WTC11 (cell line): ENCODE results near the gene KY. TPM values are rescaled to one million over a fixed set of nuclear protein-coding genes. Genes with fewer than 3 reads are reported as not detected.

Experiments
- ATAC-seq: fragments of 200-7000 bp; cut with Tn5 transposase; 2 replicates; pipeline ENCODE4 v1.10.0; 2021; ENCODE audit warnings: mild to moderate bottlenecking, moderate library complexity
- CTCF ChIA-PET: fragments of 300-600 bp; sonication (Branson Sonifier 250); formaldehyde crosslinking; loops from one replicate; lab custom pipeline; 2021; ENCODE audit warnings: antibody characterized with exemption; lab: Charles Lee
- POLR2A ChIA-PET: fragments of 350-600 bp; sonication (Branson Sonifier 250); formaldehyde crosslinking; loops from one replicate; lab custom pipeline; 2021; ENCODE audit warnings: antibody characterized with exemption; lab: Charles Lee
- DNase-seq: peaks from one replicate; pipeline ENCODE4 v3.0.0; 2021; ENCODE audit warnings: low spot score
- H3K27ac Mint-ChIP-seq: 2 replicates; pipeline ENCODE4 v1.8.0; 2021; ENCODE audit warnings: mixed read lengths
- H3K27me3 Mint-ChIP-seq: 2 replicates; pipeline ENCODE4 v1.8.0; 2021; ENCODE audit warnings: low read depth, mild to moderate bottlenecking, moderate library complexity, mixed read lengths
- H3K36me3 Mint-ChIP-seq: 2 replicates; pipeline ENCODE4 v1.8.0; 2021; ENCODE audit warnings: mixed read lengths
- H3K4me1 Mint-ChIP-seq: 2 replicates; pipeline ENCODE4 v1.8.0; 2022; ENCODE audit warnings: mixed read lengths
- H3K4me3 Mint-ChIP-seq: 2 replicates; pipeline ENCODE4 v1.8.0; 2021; ENCODE audit warnings: mild to moderate bottlenecking, moderate library complexity, mixed read lengths
- H3K9me3 Mint-ChIP-seq: 2 replicates; pipeline ENCODE4 v1.8.0; 2021; ENCODE audit warnings: mixed read lengths
- EMX1 ChIP-seq: fragments of 250-450 bp; sonication (Bioruptor Pico); IDR thresholded peaks from 2 replicates; pipeline ENCODE4 v1.8.0; 2021; ENCODE audit warnings: mild to moderate bottlenecking
- FOXJ3 ChIP-seq: sonication (generic); formaldehyde crosslinking; IDR thresholded peaks from 2 replicates; pipeline ENCODE4 v1.9.0; 2021; ENCODE audit warnings: missing genetic modification reagents, mild to moderate bottlenecking, borderline replicate concordance
- GRHL2 ChIP-seq: fragments of 250-450 bp; sonication (Bioruptor Pico); IDR thresholded peaks from 2 replicates; pipeline ENCODE4 v1.8.0; 2022; ENCODE audit warnings: mild to moderate bottlenecking, moderate library complexity; ENCODE audit not compliant: insufficient replicate concordance, severe bottlenecking
- IRF2 ChIP-seq: sonication (generic); formaldehyde crosslinking; IDR thresholded peaks from 2 replicates; pipeline ENCODE4 v1.8.0; 2022; ENCODE audit warnings: low read depth, missing genetic modification reagents, borderline replicate concordance
- MYBL2 ChIP-seq: sonication (generic); formaldehyde crosslinking; IDR thresholded peaks from 2 replicates; pipeline ENCODE4 v1.8.1; 2023; ENCODE audit warnings: mild to moderate bottlenecking, moderate library complexity, missing genetic modification reagents
- NFE2L1 ChIP-seq: sonication (generic); formaldehyde crosslinking; IDR thresholded peaks from 2 replicates; pipeline ENCODE4 v1.8.1; 2023; ENCODE audit warnings: missing genetic modification reagents
- NFYB ChIP-seq: sonication (generic); formaldehyde crosslinking; conservative IDR thresholded peaks from 2 replicates; pipeline ENCODE4 v1.8.0; 2022; ENCODE audit warnings: low read depth, missing genetic modification reagents
- PRRX2 ChIP-seq: fragments of 250-450 bp; sonication (Bioruptor Pico); IDR thresholded peaks from 2 replicates; pipeline ENCODE4 v1.8.0; 2021; ENCODE audit warnings: mild to moderate bottlenecking
- RORB ChIP-seq: fragments of 250-450 bp; sonication (Bioruptor Pico); IDR thresholded peaks from 2 replicates; pipeline ENCODE4 v1.9.0; 2021; ENCODE audit warnings: mild to moderate bottlenecking
- SMAD4 ChIP-seq: sonication (generic); formaldehyde crosslinking; IDR thresholded peaks from 2 replicates; pipeline ENCODE4 v1.8.0; 2022; ENCODE audit warnings: mild to moderate bottlenecking, missing genetic modification reagents
- SOX15 ChIP-seq: fragments of 250-450 bp; sonication (Bioruptor Pico); IDR thresholded peaks from 2 replicates; pipeline ENCODE4 v1.9.0; 2021; ENCODE audit warnings: mild to moderate bottlenecking
- SP1 ChIP-seq: sonication (generic); formaldehyde crosslinking; conservative IDR thresholded peaks from 2 replicates; pipeline ENCODE4 v1.8.1; 2022; ENCODE audit warnings: missing genetic modification reagents
- TCF7 ChIP-seq: sonication (generic); formaldehyde crosslinking; IDR thresholded peaks from 2 replicates; pipeline ENCODE4 v1.8.0; 2022; ENCODE audit warnings: mild to moderate bottlenecking, low read depth, missing genetic modification reagents, moderate library complexity
- TEAD1 ChIP-seq: sonication (generic); formaldehyde crosslinking; IDR thresholded peaks from 2 replicates; pipeline ENCODE4 v1.8.0; 2022; ENCODE audit warnings: mild to moderate bottlenecking, missing genetic modification reagents
- TP53 ChIP-seq: sonication (generic); formaldehyde crosslinking; IDR thresholded peaks from 2 replicates; pipeline ENCODE4 v1.8.1; 2023; ENCODE audit warnings: mild to moderate bottlenecking, missing genetic modification reagents
- ZNF138 ChIP-seq: sonication (generic); formaldehyde crosslinking; conservative IDR thresholded peaks from 2 replicates; pipeline ENCODE4 v1.8.1; 2022; ENCODE audit warnings: mild to moderate bottlenecking, moderate library complexity, missing genetic modification reagents
- ZNF219 ChIP-seq: sonication (generic); formaldehyde crosslinking; IDR thresholded peaks from 2 replicates; pipeline ENCODE4 v1.8.0; 2023; ENCODE audit warnings: missing genetic modification reagents, mild to moderate bottlenecking, borderline replicate concordance
- ZNF232 ChIP-seq: sonication (generic); formaldehyde crosslinking; IDR thresholded peaks from 2 replicates; pipeline ENCODE4 v1.8.0; 2022; ENCODE audit warnings: mild to moderate bottlenecking, missing genetic modification reagents
- total RNA-seq: library from RNA; stranded (reverse); gene quantifications from 3 replicates; pipeline ENCODE4 v1.2.3, GENCODE V29; 2021
- TF ChIP-seq, protein P1 (sequence below): sonication (generic); formaldehyde crosslinking; IDR thresholded peaks from 2 replicates; pipeline ENCODE4 v1.8.0; 2022; ENCODE audit warnings: mild to moderate bottlenecking, missing genetic modification reagents
- TF ChIP-seq, protein P2 (sequence below): sonication (generic); formaldehyde crosslinking; conservative IDR thresholded peaks from 2 replicates; pipeline ENCODE4 v1.8.1; 2022; ENCODE audit warnings: mild to moderate bottlenecking, missing genetic modification reagents
- TF ChIP-seq, protein P3 (sequence below): sonication (generic); formaldehyde crosslinking; IDR thresholded peaks from 2 replicates; pipeline ENCODE4 v1.8.1; 2023; ENCODE audit warnings: mild to moderate bottlenecking, missing genetic modification reagents
- TF ChIP-seq, protein P4 (sequence below): fragments of 250-450 bp; sonication (Bioruptor Pico); conservative IDR thresholded peaks from 2 replicates; pipeline ENCODE4 v1.9.0; 2021; ENCODE audit warnings: mild to moderate bottlenecking
- TF ChIP-seq, protein P5 (sequence below): sonication (generic); formaldehyde crosslinking; IDR thresholded peaks from 2 replicates; pipeline ENCODE4 v1.8.1; 2023; ENCODE audit warnings: mild to moderate bottlenecking, moderate library complexity, missing genetic modification reagents
- TF ChIP-seq, protein P6 (sequence below): sonication (generic); formaldehyde crosslinking; IDR thresholded peaks from 2 replicates; pipeline ENCODE4 v1.8.1; 2023; ENCODE audit warnings: mild to moderate bottlenecking, missing genetic modification reagents, borderline replicate concordance
- TF ChIP-seq, protein P7 (sequence below): sonication (generic); formaldehyde crosslinking; IDR thresholded peaks from 2 replicates; pipeline ENCODE4 v1.8.0; 2022; ENCODE audit warnings: mild to moderate bottlenecking, missing genetic modification reagents

Gene KY
- total RNA-seq, 1 experiment from 2014 or later, result not detected

DNA sequence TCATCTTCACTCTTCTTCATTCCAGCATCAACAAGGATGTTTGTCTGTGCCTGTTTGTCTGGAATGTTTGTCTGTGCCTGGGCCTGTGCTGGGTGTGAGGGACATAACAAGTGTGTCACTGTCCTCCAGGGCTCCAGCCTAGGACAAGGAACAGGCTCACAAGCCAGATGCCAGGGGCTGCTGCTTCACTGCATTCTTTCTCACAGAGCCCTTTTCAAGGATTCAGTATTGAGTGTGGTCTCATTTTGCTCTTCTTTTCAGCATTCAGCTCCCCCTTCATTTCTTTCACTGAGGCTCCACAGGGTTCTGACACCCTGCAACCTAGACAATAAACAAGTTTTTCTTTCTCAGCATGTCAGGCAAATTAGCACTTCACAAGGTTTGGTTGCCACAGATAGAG, 43.6 kb upstream of the KY start:
- ChIA-PET POLR2A (no interaction called here), CTCF (interaction anchor here (1.5 kb wide), 1 partner anchor 44 kb away, joined by 3 read pairs; the partner anchor contains the start of gene KY)
- H3K27me3 Mint-ChIP-seq, result peaks cover 47% of the 10 kb centered on the region
- ATAC-seq (no peak; the same call in 1 of the 2 replicates), DNase-seq (no peak)
- H3K9me3 Mint-ChIP-seq, result peaks cover 4% of the 10 kb centered on the region; the same call in 1 of the 2 replicates
- TF ChIP-seq TCF7 (CRISPR knock-in tag), result no peak
- no peak for TF ChIP-seq PRRX2 (CRISPR knock-in tag)
- no peak for TF ChIP-seq NFE2L1
- no peak for TF ChIP-seq ZNF232 (CRISPR knock-in tag)
- TF ChIP-seq, protein P1, sequence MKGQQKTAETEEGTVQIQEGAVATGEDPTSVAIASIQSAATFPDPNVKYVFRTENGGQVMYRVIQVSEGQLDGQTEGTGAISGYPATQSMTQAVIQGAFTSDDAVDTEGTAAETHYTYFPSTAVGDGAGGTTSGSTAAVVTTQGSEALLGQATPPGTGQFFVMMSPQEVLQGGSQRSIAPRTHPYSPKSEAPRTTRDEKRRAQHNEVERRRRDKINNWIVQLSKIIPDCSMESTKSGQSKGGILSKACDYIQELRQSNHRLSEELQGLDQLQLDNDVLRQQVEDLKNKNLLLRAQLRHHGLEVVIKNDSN, result no peak
- no peak for TF ChIP-seq IRF2 (CRISPR knock-in tag)
- TF ChIP-seq, protein P2, sequence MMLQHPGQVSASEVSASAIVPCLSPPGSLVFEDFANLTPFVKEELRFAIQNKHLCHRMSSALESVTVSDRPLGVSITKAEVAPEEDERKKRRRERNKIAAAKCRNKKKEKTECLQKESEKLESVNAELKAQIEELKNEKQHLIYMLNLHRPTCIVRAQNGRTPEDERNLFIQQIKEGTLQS (CRISPR knock-in tag), result no peak
- no peak for TF ChIP-seq GRHL2 (CRISPR knock-in tag)
- no peak for TF ChIP-seq SMAD4 (CRISPR knock-in tag)
- TF ChIP-seq TEAD1 (CRISPR knock-in tag), result no peak
- TF ChIP-seq FOXJ3 (CRISPR knock-in tag), result no peak
- TF ChIP-seq SOX15 (CRISPR knock-in tag), result no peak
- no peak for TF ChIP-seq ZNF219 (CRISPR knock-in tag)
- no peak for TF ChIP-seq SP1 (CRISPR knock-in tag)
- TF ChIP-seq ZNF138 (CRISPR knock-in tag), result no peak
- TF ChIP-seq, protein P3, sequence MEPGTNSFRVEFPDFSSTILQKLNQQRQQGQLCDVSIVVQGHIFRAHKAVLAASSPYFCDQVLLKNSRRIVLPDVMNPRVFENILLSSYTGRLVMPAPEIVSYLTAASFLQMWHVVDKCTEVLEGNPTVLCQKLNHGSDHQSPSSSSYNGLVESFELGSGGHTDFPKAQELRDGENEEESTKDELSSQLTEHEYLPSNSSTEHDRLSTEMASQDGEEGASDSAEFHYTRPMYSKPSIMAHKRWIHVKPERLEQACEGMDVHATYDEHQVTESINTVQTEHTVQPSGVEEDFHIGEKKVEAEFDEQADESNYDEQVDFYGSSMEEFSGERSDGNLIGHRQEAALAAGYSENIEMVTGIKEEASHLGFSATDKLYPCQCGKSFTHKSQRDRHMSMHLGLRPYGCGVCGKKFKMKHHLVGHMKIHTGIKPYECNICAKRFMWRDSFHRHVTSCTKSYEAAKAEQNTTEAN (CRISPR knock-in tag), result no peak
- no peak overlapping the region for H3K27ac Mint-ChIP-seq
- no peaks in the 10 kb centered on the region for H3K36me3 Mint-ChIP-seq
- H3K4me3 Mint-ChIP-seq, result no peak overlapping the region
- H3K4me1 Mint-ChIP-seq, result no peaks in the 10 kb centered on the region

DNA sequence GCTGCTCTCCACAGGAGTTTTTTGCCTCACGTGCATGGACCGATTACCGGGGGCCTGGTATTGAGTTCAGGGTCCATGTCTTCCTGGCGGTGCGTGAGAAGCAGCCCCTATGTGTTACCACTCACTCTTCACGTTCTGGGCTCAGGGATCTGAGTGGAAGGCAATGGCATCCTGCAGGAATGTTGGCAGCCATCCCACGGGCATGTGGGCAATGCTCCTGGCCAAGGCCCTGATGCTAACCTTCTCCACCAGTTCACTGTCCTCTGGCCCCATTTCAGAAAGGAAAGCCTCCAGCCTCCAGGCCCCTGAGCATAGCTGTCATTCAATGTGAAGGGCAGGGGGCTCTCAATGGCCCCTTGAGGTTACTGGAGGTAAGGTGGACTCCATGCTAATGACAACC, 43.0 kb upstream of the KY start:
- Mint-ChIP-seq H3K4me1 (no peaks in the 10 kb centered on the region), H3K36me3 (no peaks in the 10 kb centered on the region), H3K4me3 (no peak overlapping the region), H3K27ac (no peak overlapping the region), H3K27me3 (peaks cover 44% of the 10 kb centered on the region), H3K9me3 (peaks cover 4% of the 10 kb centered on the region; the same call in 1 of the 2 replicates)
- ATAC-seq, result no peak
- no peak for DNase-seq
- CTCF ChIA-PET, result interaction anchor here (1.2 to 1.5 kb wide), 2 partner anchors 16 to 43 kb away, joined by 3 read pairs; partner anchors contain the start of gene KY
- POLR2A ChIA-PET, result no interaction called here
- TF ChIP-seq RORB (CRISPR knock-in tag) (no peak), EMX1 (CRISPR knock-in tag) (no peak), MYBL2 (CRISPR knock-in tag) (no peak), FOXJ3 (CRISPR knock-in tag) (no peak), TP53 (CRISPR knock-in tag) (no peak), SP1 (CRISPR knock-in tag) (no peak), TCF7 (CRISPR knock-in tag) (no peak), ZNF138 (CRISPR knock-in tag) (no peak), NFYB (no peak), NFE2L1 (no peak), ZNF219 (CRISPR knock-in tag) (no peak)
- TF ChIP-seq, protein P4, sequence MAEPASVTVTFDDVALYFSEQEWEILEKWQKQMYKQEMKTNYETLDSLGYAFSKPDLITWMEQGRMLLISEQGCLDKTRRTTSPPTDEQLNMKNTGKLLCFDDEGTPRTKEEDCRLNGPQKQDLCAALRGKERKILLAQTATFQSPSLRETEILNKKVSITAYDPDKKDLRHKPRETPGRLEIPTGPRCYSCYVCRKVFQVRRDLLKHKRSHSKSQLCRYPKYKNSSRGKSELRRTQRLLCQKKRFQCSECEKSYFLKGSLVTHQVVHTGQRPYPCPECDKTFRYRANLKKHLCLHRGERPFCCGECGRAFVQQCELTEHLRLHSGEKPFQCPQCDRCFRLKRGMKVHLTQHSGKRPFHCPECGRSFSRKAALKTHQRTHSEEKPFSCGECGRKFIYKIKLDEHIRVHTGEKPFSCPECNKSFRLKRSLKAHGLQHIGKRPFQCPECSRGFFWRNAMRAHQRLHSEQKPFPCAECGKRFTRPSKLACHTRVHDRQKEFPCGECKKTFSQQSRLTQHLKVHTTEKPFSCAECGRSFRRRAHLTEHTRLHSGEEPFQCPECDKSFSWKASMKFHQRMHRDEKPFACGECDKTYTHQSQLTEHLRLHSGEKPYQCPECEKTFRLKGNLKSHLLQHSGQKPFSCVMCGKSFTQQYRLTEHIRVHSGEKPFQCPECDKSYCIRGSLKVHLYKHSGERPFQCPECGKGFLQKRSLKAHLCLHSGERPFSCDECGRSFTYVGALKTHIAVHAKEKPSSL (CRISPR knock-in tag), result no peak
- TF ChIP-seq, protein P5, sequence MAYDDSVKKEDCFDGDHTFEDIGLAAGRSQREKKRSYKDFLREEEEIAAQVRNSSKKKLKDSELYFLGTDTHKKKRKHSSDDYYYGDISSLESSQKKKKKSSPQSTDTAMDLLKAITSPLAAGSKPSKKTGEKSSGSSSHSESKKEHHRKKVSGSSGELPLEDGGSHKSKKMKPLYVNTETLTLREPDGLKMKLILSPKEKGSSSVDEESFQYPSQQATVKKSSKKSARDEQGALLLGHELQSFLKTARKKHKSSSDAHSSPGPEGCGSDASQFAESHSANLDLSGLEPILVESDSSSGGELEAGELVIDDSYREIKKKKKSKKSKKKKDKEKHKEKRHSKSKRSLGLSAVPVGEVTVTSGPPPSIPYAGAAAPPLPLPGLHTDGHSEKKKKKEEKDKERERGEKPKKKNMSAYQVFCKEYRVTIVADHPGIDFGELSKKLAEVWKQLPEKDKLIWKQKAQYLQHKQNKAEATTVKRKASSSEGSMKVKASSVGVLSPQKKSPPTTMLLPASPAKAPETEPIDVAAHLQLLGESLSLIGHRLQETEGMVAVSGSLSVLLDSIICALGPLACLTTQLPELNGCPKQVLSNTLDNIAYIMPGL (CRISPR knock-in tag), result no peak
- TF ChIP-seq, protein P6, sequence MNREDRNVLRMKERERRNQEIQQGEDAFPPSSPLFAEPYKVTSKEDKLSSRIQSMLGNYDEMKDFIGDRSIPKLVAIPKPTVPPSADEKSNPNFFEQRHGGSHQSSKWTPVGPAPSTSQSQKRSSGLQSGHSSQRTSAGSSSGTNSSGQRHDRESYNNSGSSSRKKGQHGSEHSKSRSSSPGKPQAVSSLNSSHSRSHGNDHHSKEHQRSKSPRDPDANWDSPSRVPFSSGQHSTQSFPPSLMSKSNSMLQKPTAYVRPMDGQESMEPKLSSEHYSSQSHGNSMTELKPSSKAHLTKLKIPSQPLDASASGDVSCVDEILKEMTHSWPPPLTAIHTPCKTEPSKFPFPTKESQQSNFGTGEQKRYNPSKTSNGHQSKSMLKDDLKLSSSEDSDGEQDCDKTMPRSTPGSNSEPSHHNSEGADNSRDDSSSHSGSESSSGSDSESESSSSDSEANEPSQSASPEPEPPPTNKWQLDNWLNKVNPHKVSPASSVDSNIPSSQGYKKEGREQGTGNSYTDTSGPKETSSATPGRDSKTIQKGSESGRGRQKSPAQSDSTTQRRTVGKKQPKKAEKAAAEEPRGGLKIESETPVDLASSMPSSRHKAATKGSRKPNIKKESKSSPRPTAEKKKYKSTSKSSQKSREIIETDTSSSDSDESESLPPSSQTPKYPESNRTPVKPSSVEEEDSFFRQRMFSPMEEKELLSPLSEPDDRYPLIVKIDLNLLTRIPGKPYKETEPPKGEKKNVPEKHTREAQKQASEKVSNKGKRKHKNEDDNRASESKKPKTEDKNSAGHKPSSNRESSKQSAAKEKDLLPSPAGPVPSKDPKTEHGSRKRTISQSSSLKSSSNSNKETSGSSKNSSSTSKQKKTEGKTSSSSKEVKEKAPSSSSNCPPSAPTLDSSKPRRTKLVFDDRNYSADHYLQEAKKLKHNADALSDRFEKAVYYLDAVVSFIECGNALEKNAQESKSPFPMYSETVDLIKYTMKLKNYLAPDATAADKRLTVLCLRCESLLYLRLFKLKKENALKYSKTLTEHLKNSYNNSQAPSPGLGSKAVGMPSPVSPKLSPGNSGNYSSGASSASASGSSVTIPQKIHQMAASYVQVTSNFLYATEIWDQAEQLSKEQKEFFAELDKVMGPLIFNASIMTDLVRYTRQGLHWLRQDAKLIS (CRISPR knock-in tag), result no peak
- TF ChIP-seq, protein P7, sequence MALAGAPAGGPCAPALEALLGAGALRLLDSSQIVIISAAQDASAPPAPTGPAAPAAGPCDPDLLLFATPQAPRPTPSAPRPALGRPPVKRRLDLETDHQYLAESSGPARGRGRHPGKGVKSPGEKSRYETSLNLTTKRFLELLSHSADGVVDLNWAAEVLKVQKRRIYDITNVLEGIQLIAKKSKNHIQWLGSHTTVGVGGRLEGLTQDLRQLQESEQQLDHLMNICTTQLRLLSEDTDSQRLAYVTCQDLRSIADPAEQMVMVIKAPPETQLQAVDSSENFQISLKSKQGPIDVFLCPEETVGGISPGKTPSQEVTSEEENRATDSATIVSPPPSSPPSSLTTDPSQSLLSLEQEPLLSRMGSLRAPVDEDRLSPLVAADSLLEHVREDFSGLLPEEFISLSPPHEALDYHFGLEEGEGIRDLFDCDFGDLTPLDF (CRISPR knock-in tag), result no peak
